PC-9 (cell line): ENCODE measurements around the gene SRSF4.

Experiments
- EZH2 ChIP-seq: fragments of 200-600 bp; sonication (generic); IDR thresholded peaks from 2 replicates; pipeline ENCODE4 v1.8.0; 2017; ENCODE audit warnings: antibody characterized with exemption, low read depth
- TF ChIP-seq, protein P1 (sequence below): fragments of 200-600 bp; sonication (generic); conservative IDR thresholded peaks from 2 replicates; pipeline ENCODE4 v1.6.1; 2017; ENCODE audit warnings: mixed run types, antibody characterized with exemption, mild to moderate bottlenecking, moderate library complexity

DNA sequence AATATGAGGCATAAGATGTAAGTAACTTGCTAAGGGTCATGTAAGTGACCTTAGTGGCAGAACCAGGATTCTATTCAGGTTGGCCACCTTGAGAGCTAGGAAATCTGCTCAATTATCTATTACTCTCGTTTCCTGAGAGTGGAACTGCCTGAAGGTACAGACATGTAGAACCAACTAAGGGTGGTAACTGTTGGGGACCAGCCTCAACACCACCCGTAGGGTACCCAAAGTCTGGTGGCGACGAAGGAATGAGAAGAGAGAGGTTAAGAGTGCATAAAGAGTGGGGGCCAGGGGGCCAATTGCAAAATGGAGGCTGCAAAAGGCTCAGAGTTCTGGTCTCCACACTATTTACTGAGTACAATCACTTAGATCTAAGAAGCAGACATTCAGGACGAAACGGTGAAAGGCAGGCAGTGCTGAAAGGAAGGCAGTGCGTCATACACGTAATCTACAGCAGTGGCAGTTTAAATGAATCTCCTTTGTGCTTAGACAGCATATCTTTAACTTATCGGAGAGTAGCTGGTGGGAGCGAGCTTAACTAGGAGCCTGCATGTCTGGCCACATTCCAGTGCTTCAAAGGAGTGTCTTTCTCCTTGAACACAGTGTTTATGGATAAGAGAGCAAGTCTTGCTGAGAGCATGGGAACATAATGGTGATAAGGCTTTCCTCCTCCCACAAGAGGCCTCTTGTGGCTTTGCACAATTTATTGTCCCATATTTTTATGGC is 25.0 kb downstream of the SRSF4 start:
- TF ChIP-seq, protein P1, sequence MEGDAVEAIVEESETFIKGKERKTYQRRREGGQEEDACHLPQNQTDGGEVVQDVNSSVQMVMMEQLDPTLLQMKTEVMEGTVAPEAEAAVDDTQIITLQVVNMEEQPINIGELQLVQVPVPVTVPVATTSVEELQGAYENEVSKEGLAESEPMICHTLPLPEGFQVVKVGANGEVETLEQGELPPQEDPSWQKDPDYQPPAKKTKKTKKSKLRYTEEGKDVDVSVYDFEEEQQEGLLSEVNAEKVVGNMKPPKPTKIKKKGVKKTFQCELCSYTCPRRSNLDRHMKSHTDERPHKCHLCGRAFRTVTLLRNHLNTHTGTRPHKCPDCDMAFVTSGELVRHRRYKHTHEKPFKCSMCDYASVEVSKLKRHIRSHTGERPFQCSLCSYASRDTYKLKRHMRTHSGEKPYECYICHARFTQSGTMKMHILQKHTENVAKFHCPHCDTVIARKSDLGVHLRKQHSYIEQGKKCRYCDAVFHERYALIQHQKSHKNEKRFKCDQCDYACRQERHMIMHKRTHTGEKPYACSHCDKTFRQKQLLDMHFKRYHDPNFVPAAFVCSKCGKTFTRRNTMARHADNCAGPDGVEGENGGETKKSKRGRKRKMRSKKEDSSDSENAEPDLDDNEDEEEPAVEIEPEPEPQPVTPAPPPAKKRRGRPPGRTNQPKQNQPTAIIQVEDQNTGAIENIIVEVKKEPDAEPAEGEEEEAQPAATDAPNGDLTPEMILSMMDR: no peak
- no peak for TF ChIP-seq EZH2
